Gastrocnemius medialis (tissue), 4 donors: ENCODE data around the gene DHX34.

Source experiments
- POLR2A ChIP-seq, 2 donors: fragments of 450-650 bp; IDR thresholded peaks; one replicate each; pipeline ENCODE4 v1.6.1; 2017; ENCODE audit warnings: antibody characterized with exemption in 2 of 2, mild to moderate bottlenecking in 2 of 2, moderate library complexity in 2 of 2
- TF ChIP-seq, protein P1 (sequence below), 5 experiments: fragments of 450-650 bp in 3 of 5; fragments of 200-600 bp in 2 of 5; sonication (generic) in 2 of 5; IDR thresholded peaks in 4 of 5; conservative IDR thresholded peaks in 1 of 5; 1 replicate in 4 of 5; 2 replicates in 1 of 5; pipeline ENCODE4 v1.5.1; 2016 to 2019; ENCODE audit warnings: antibody characterized with exemption in 5 of 5, mild to moderate bottlenecking in 3 of 5, moderate library complexity in 3 of 5

DNA sequence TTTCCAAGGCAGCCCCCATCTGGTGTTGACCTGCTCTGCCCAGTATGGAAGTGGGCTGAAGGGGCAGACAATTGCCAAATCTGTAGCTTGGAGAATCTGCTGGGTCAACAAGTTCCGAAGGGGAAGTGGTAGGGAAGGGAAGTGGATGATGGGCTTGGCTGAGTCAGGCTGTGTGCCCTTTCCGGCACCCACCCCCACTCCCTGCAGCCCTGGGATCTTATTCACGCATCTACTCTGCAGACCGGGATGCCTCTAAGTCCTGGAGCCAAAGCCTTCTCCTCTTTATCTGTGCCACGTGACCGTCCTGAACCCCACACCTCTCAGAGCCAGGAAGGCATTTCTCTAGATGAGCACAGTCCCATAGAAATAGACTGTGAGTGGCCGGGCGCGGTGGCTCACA, 24.6 kb upstream of the DHX34 start:
- TF ChIP-seq, protein P1, sequence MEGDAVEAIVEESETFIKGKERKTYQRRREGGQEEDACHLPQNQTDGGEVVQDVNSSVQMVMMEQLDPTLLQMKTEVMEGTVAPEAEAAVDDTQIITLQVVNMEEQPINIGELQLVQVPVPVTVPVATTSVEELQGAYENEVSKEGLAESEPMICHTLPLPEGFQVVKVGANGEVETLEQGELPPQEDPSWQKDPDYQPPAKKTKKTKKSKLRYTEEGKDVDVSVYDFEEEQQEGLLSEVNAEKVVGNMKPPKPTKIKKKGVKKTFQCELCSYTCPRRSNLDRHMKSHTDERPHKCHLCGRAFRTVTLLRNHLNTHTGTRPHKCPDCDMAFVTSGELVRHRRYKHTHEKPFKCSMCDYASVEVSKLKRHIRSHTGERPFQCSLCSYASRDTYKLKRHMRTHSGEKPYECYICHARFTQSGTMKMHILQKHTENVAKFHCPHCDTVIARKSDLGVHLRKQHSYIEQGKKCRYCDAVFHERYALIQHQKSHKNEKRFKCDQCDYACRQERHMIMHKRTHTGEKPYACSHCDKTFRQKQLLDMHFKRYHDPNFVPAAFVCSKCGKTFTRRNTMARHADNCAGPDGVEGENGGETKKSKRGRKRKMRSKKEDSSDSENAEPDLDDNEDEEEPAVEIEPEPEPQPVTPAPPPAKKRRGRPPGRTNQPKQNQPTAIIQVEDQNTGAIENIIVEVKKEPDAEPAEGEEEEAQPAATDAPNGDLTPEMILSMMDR (IDR thresholded peaks at IDR 0.05 in 4 of 5, conservative IDR thresholded peaks at IDR 0.05 in 1 of 5), result no peak
- TF ChIP-seq POLR2A (IDR thresholded peaks at IDR 0.05), result no peak
